H9 (cell line): ENCODE data around the gene METTL22. TPM values are rescaled to one million over a fixed set of nuclear protein-coding genes. Genes with fewer than 3 reads are reported as not detected.

ENCODE experiments used
- DNase-seq: peaks from one replicate; pipeline ENCODE4 v3.0.0-alpha.2; 2017
- H2AFZ ChIP-seq: one replicate; pipeline ENCODE4 v1.6.1; 2013; ENCODE audit warnings: mild to moderate bottlenecking, low read length, control low read depth, moderate library complexity
- H2AK5ac ChIP-seq: 2 replicates; pipeline ENCODE4 v1.6.1; 2013; ENCODE audit warnings: low read length, control low read depth, mixed read lengths; ENCODE audit not compliant: insufficient read length
- H2BK120ac ChIP-seq: one replicate; pipeline ENCODE4 v1.6.1; 2013; ENCODE audit warnings: low read depth, mild to moderate bottlenecking, low read length, control low read depth, inconsistent platforms; ENCODE audit not compliant: poor library complexity, severe bottlenecking
- H2BK12ac ChIP-seq: 2 replicates; pipeline ENCODE4 v1.6.1; 2013; ENCODE audit warnings: low read length, control low read depth, mixed read lengths, low read depth; ENCODE audit not compliant: insufficient read length
- H2BK15ac ChIP-seq: 2 replicates; pipeline ENCODE4 v1.6.1; 2013; ENCODE audit warnings: low read depth, low read length, control low read depth
- H2BK20ac ChIP-seq: one replicate; pipeline ENCODE4 v1.6.1; 2013; ENCODE audit warnings: low read depth, mild to moderate bottlenecking, low read length, control low read depth, inconsistent platforms; ENCODE audit not compliant: poor library complexity, severe bottlenecking
- H2BK5ac ChIP-seq: 2 replicates; pipeline ENCODE4 v1.6.1; 2013; ENCODE audit warnings: low read length, control low read depth, mixed read lengths; ENCODE audit not compliant: insufficient read length
- H3K14ac ChIP-seq: 2 replicates; pipeline ENCODE4 v1.6.1; 2013; ENCODE audit warnings: low read length, control low read depth; ENCODE audit not compliant: insufficient read depth
- H3K18ac ChIP-seq: 2 replicates; pipeline ENCODE4 v1.6.1; 2013; ENCODE audit warnings: low read depth, mild to moderate bottlenecking, mixed read lengths, low read length, control low read depth; ENCODE audit not compliant: insufficient read length
- H3K23ac ChIP-seq: 2 replicates; pipeline ENCODE4 v1.6.1; 2013; ENCODE audit warnings: low read length, control low read depth, mixed read lengths, low read depth; ENCODE audit not compliant: insufficient read length
- H3K23me2 ChIP-seq: 2 replicates; pipeline ENCODE4 v1.6.1; 2013; ENCODE audit warnings: low read depth, mild to moderate bottlenecking, mixed read lengths, low read length, control low read depth; ENCODE audit not compliant: insufficient read length, poor library complexity, severe bottlenecking
- H3K27ac ChIP-seq: 2 replicates; pipeline ENCODE4 v1.5.1; 2013; ENCODE audit warnings: low read length, control low read depth, mixed read lengths, low read depth; ENCODE audit not compliant: insufficient read length
- H3K27me3 ChIP-seq: 2 replicates; pipeline ENCODE4 v1.6.1; 2013; ENCODE audit warnings: low read length, control low read depth, inconsistent platforms; ENCODE audit not compliant: insufficient read depth
- H3K4ac ChIP-seq: 2 replicates; pipeline ENCODE4 v1.6.1; 2013; ENCODE audit warnings: low read depth, mild to moderate bottlenecking, control low read depth, inconsistent platforms, low read length, moderate library complexity
- H3K4me1 ChIP-seq: 2 replicates; pipeline ENCODE4 v1.6.1; 2013; ENCODE audit warnings: low read length, control low read depth, inconsistent platforms; ENCODE audit not compliant: insufficient read depth
- H3K4me2 ChIP-seq: 2 replicates; pipeline ENCODE4 v1.6.1; 2013; ENCODE audit warnings: low read length, control low read depth, mixed read lengths; ENCODE audit not compliant: insufficient read length, insufficient read depth
- H3K56ac ChIP-seq: 2 replicates; pipeline ENCODE4 v1.6.1; 2013; ENCODE audit warnings: low read depth, mild to moderate bottlenecking, mixed read lengths, low read length, control low read depth; ENCODE audit not compliant: insufficient read length
- H3K79me1 ChIP-seq: 2 replicates; pipeline ENCODE4 v1.6.1; 2013; ENCODE audit warnings: low read depth, mild to moderate bottlenecking, moderate library complexity, low read length, control low read depth, inconsistent platforms; ENCODE audit not compliant: insufficient read depth, poor library complexity, severe bottlenecking
- H3K79me2 ChIP-seq: 2 replicates; pipeline ENCODE4 v1.6.1; 2013; ENCODE audit warnings: low read length, control low read depth, inconsistent platforms; ENCODE audit not compliant: insufficient read depth
- H3K9ac ChIP-seq: 2 replicates; pipeline ENCODE4 v1.6.1; 2013; ENCODE audit warnings: low read length, control low read depth, mixed read lengths; ENCODE audit not compliant: insufficient read length; ENCODE audit errors: extremely low read depth
- H3K9me3 ChIP-seq: one replicate; pipeline ENCODE4 v1.6.1; 2013; ENCODE audit warnings: low read depth, low read length, inconsistent platforms; ENCODE audit not compliant: control insufficient read depth
- H3T11ph ChIP-seq: one replicate; pipeline ENCODE4 v1.6.1; 2013; ENCODE audit warnings: mild to moderate bottlenecking, low read length, control low read depth, inconsistent platforms
- H4K20me1 ChIP-seq: one replicate; pipeline ENCODE4 v1.6.1; 2013; ENCODE audit not compliant: control insufficient read depth, insufficient read length, insufficient read depth
- H4K5ac ChIP-seq: 2 replicates; pipeline ENCODE4 v1.6.1; 2013; ENCODE audit warnings: low read depth, mild to moderate bottlenecking, mixed read lengths, low read length, control low read depth; ENCODE audit not compliant: insufficient read length
- H4K8ac ChIP-seq: replicated peaks from 2 replicates; pipeline ENCODE4 v1.6.1; 2013; ENCODE audit warnings: low read length, control low read depth, mixed read lengths, low read depth; ENCODE audit not compliant: insufficient read length
- H4K91ac ChIP-seq: 2 replicates; pipeline ENCODE4 v1.6.1; 2013; ENCODE audit warnings: low read depth, mild to moderate bottlenecking, moderate library complexity, mixed read lengths, low read length, control low read depth; ENCODE audit not compliant: insufficient read length
- H3K27ac Mint-ChIP-seq, 3 experiments: 2 replicates in 2 of 3; 3 replicates in 1 of 3; pipeline ENCODE4 v1.8.0; 2020 to 2021; ENCODE audit warnings: mixed read lengths in 3 of 3, mild to moderate bottlenecking in 1 of 3, moderate library complexity in 1 of 3
- H3K27me3 Mint-ChIP-seq: 2 replicates; pipeline ENCODE4 v1.8.0; 2021; ENCODE audit warnings: low read depth, mild to moderate bottlenecking, moderate library complexity, mixed read lengths
- H3K36me3 Mint-ChIP-seq, 3 experiments: 2 replicates in 2 of 3; 3 replicates in 1 of 3; pipeline ENCODE4 v1.8.0; 2020 to 2021; ENCODE audit warnings: low read depth in 3 of 3, mixed read lengths in 3 of 3; ENCODE audit not compliant: insufficient read depth in 1 of 3
- H3K4me1 Mint-ChIP-seq, 2 experiments: 2 replicates each; pipeline ENCODE4 v1.8.0; 2020; ENCODE audit warnings: mixed read lengths in 2 of 2
- H3K4me3 Mint-ChIP-seq, 2 experiments: 2 replicates in 1 of 2; 3 replicates in 1 of 2; pipeline ENCODE4 v1.8.0; 2020 to 2021; ENCODE audit warnings: mild to moderate bottlenecking in 2 of 2, mixed read lengths in 2 of 2, moderate library complexity in 1 of 2
- H3K9me3 Mint-ChIP-seq, 2 experiments: 2 replicates in 1 of 2; 3 replicates in 1 of 2; pipeline ENCODE4 v1.8.0; 2020; ENCODE audit warnings: mild to moderate bottlenecking in 2 of 2, mixed read lengths in 2 of 2, moderate library complexity in 1 of 2
- WGBS: extraction: QIAGEN DNeasy Blood & Tissue Kit; methylation state at CpG from one replicate; pipeline ENCODE4 v1.1.7; 2013; ENCODE audit warnings: missing lambda C conversion rate, low lambda C conversion rate, mixed read lengths; ENCODE audit not compliant: insufficient read length; ENCODE audit errors: extremely low coverage; 5-methylcytosine and 5-hydroxymethylcytosine counted together
- total RNA-seq: library from RNA; stranded (reverse); gene quantifications from 2 replicates; pipeline ENCODE4 v1.2.1, GENCODE V29; 2021
- TF ChIP-seq, protein P1 (sequence below): fragments of 200-600 bp; sonication (generic); conservative IDR thresholded peaks from 3 replicates; pipeline ENCODE4 v1.8.0; 2021; ENCODE audit warnings: antibody characterized with exemption, mild to moderate bottlenecking

The METTL22 gene
- total RNA-seq, 1 experiment from 2014 or later = 51.9 TPM

GRCh38 chr16:8628981-8629725, 7.7 kb downstream of the METTL22 start:
- peaks cover 50 to 88% (median 75%) of the 10 kb centered on the region in 3 experiments for H3K36me3 Mint-ChIP-seq
- peak overlapping the region in 1 of 3 experiments; percentile 85; a peak in 3 of 7 replicates for H3K27ac Mint-ChIP-seq

More at GRCh38 chr16:8628981-8629725, 7.7 kb downstream of the METTL22 start:
- Mint-ChIP-seq H3K4me3 (no peak overlapping the region), H3K4me1 (no peaks in the 10 kb centered on the region), H3K9me3 (no peaks in the 10 kb centered on the region), H3K27me3 (no peaks in the 10 kb centered on the region)
- no peak overlapping the region for H4K8ac ChIP-seq
- H3K27me3 ChIP-seq = no peaks in the 10 kb centered on the region
- H4K5ac ChIP-seq = no peak overlapping the region
- H2BK15ac ChIP-seq = no peak overlapping the region
- H3K56ac ChIP-seq = no peak overlapping the region
- H3K9ac ChIP-seq = no peak overlapping the region
- no peak overlapping the region for H2AFZ ChIP-seq
- H3K79me2 ChIP-seq = no peaks in the 10 kb centered on the region; the same call in 1 of the 2 replicates
- DNase-seq = no peak
- WGBS = no CpG with 5 or more reads among the region's 16 CpGs
- no peaks in the 10 kb centered on the region for H3K9me3 ChIP-seq
- H2BK12ac ChIP-seq = no peak overlapping the region
- H3K18ac ChIP-seq = no peak overlapping the region
- no peaks in the 10 kb centered on the region for H4K20me1 ChIP-seq
- no peak overlapping the region for H2AK5ac ChIP-seq
- H3K4me2 ChIP-seq = no peak overlapping the region
- H3K79me1 ChIP-seq = no peaks in the 10 kb centered on the region
- H4K91ac ChIP-seq = no peak overlapping the region
- no peak overlapping the region for H2BK5ac ChIP-seq
- no peak overlapping the region for H3T11ph ChIP-seq
- H3K14ac ChIP-seq = no peak overlapping the region
- no peaks in the 10 kb centered on the region for H3K23me2 ChIP-seq
- TF ChIP-seq, protein P1, sequence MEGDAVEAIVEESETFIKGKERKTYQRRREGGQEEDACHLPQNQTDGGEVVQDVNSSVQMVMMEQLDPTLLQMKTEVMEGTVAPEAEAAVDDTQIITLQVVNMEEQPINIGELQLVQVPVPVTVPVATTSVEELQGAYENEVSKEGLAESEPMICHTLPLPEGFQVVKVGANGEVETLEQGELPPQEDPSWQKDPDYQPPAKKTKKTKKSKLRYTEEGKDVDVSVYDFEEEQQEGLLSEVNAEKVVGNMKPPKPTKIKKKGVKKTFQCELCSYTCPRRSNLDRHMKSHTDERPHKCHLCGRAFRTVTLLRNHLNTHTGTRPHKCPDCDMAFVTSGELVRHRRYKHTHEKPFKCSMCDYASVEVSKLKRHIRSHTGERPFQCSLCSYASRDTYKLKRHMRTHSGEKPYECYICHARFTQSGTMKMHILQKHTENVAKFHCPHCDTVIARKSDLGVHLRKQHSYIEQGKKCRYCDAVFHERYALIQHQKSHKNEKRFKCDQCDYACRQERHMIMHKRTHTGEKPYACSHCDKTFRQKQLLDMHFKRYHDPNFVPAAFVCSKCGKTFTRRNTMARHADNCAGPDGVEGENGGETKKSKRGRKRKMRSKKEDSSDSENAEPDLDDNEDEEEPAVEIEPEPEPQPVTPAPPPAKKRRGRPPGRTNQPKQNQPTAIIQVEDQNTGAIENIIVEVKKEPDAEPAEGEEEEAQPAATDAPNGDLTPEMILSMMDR = no peak
- H3K4me1 ChIP-seq = no peaks in the 10 kb centered on the region
- H2BK20ac ChIP-seq = no peak overlapping the region
- H3K27ac ChIP-seq = no peak overlapping the region
- H3K4ac ChIP-seq = no peak overlapping the region
- no peak overlapping the region for H3K23ac ChIP-seq
- no peak overlapping the region for H2BK120ac ChIP-seq
